BE2C (cell line): ENCODE data around the gene KRTAP4-5.
"Not testable (repeated sequence)": the region's sequence is repeated elsewhere in the genome, so short reads cannot be mapped to it uniquely, and the experiment has no call there.

Experiments
- DNase-seq: peaks from one replicate; pipeline ENCODE4 v3.0.0-alpha.2; 2020
- H3K27me3 ChIP-seq: fragments of 250-450 bp; sonication (Bioruptor Pico); 2 replicates; pipeline ENCODE4 v1.5.1; 2020; ENCODE audit warnings: mild to moderate bottlenecking
- H3K36me3 ChIP-seq: fragments of 250-450 bp; sonication (Bioruptor Pico); 2 replicates; pipeline ENCODE4 v1.5.1; 2020; ENCODE audit warnings: mild to moderate bottlenecking
- H3K4me1 ChIP-seq: fragments of 250-450 bp; sonication (Bioruptor Pico); 2 replicates; pipeline ENCODE4 v1.5.1; 2020
- H3K4me3 ChIP-seq: 2 replicates; pipeline ENCODE4 v1.5.1; 2011; ENCODE audit warnings: low read depth, low read length
- H3K9me3 ChIP-seq: fragments of 250-450 bp; sonication (Bioruptor Pico); 2 replicates; pipeline ENCODE4 v1.5.1; 2020
- CTCF ChIP-seq: IDR thresholded peaks from 2 replicates; pipeline ENCODE4 v1.5.1; 2012; ENCODE audit warnings: mild to moderate bottlenecking, low read depth, low read length

Gene KRTAP4-5

GRCh38 chr17:41141361-41141760 is 8.3 kb downstream of the KRTAP4-5 start:
- no peak for DNase-seq
- peaks cover 3% of the 10 kb centered on the region; the same call in 1 of the 2 replicates for H3K27me3 ChIP-seq
- no peaks in the 10 kb centered on the region for H3K36me3 ChIP-seq
- no peaks in the 10 kb centered on the region for H3K9me3 ChIP-seq
- H3K4me3 ChIP-seq: no peak overlapping the region
- no peak for TF ChIP-seq CTCF
- no peaks in the 10 kb centered on the region for H3K4me1 ChIP-seq

GRCh38 chr17:41140360-41141131 is 9.1 kb downstream of the KRTAP4-5 start, which contains the start of gene KRTAP4-6:
TSS of gene KRTAP4-6 (minus strand) at chr17:41140544. CDS start at chr17:41140487, 57 bp downstream.
- no peak for DNase-seq
- no peak for TF ChIP-seq CTCF
- H3K36me3 ChIP-seq: no peaks in the 10 kb centered on the region
- no peak within 1 kb of the TSS for H3K4me3 ChIP-seq
- H3K9me3 ChIP-seq: no peaks in the 10 kb centered on the region
- H3K27me3 ChIP-seq: peaks cover 3% of the 10 kb centered on the region; the same call in 1 of the 2 replicates
- H3K4me1 ChIP-seq: no peaks in the 10 kb centered on the region

GRCh38 chr17:41139865-41140264 is 9.8 kb downstream of the KRTAP4-5 start:
- H3K4me3 ChIP-seq, H3K9me3 ChIP-seq, H3K4me1 ChIP-seq, H3K36me3 ChIP-seq, H3K27me3 ChIP-seq, DNase-seq: not testable (repeated sequence)

- H3K9me3 ChIP-seq: no peaks in the 10 kb centered on the region
- H3K4me1 ChIP-seq: no peaks in the 10 kb centered on the region
- no peak overlapping the region for H3K4me3 ChIP-seq
- peaks cover 24% of the 10 kb centered on the region for H3K27me3 ChIP-seq
- no peak for TF ChIP-seq CTCF
- no peak for DNase-seq
- no peaks in the 10 kb centered on the region for H3K36me3 ChIP-seq
These were observed 15.5 kb downstream of the KRTAP4-5 start for GRCh38 chr17:41133880-41134735.

GRCh38 chr17:41131979-41132378 is 17.6 kb downstream of the KRTAP4-5 start:
- no peak for DNase-seq
- no peaks in the 10 kb centered on the region for H3K9me3 ChIP-seq
- no peaks in the 10 kb centered on the region for H3K4me1 ChIP-seq
- no peaks in the 10 kb centered on the region for H3K36me3 ChIP-seq
- peaks cover 21% of the 10 kb centered on the region for H3K27me3 ChIP-seq
- no peak overlapping the region for H3K4me3 ChIP-seq
- TF ChIP-seq CTCF: no peak

GRCh38 chr17:41127371-41127770 is 22.3 kb downstream of the KRTAP4-5 start:
- Histone ChIP-seq H3K36me3 (no peaks in the 10 kb centered on the region), H3K4me3 (no peak overlapping the region), H3K27me3 (peaks cover 19% of the 10 kb centered on the region), H3K9me3 (no peaks in the 10 kb centered on the region), H3K4me1 (no peaks in the 10 kb centered on the region)
- DNase-seq: no peak
- TF ChIP-seq CTCF: no peak
